Measurements from ENCODE around the gene KCNQ2.

DNA sequence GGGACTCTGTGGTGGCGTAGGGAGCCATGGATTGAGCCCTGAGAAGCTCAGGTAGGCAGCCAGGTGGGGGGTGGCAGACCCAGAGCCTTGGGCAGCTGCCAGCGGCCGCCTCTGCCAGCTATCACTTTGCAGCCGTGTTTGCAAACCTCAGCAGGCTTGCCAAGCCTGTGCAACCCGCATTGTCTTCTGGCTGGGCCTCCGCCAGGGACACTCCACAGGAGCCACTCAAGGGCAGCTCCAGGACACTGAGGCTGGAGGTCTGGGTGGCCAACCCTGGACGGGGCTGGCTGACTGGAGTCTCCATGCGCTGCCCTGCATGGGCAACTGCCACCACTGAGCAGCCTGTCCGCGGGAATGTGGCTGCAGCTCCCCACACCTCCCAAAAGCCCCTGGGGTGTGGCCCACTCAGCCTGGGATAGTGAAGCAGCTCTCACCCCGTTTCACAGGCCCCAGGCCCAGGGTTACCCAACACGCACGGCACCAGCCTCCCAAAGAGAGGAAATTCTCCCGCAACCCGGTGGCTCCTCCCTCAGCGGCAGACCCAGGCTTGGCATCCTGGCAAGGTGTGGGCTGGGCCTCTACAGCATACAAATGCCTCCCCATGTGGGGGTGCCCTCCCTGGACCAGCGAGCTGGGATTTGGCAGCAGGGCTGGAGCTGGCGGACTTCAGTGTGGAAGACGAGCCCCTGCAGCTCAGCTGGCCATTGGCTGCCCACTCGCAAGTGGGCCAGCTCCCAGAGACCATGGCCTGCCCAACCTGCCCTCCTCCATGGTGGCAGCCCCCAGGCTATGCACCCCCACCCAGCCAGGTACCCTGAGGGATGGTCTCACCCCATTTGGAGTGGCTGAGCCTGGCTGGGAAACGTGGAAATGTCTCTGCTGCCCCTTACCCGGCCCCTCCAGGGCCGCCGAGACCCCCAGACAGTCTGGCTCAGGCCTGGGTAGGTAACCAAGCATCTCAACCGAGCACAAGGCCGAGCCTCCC lies 114.2 kb downstream of the KCNQ2 start:
- TF ChIP-seq CTCF (IDR thresholded peaks at IDR 0.05; ENCODE audit: insufficient read depth, low read depth, low read length) (no peak), EZH2 (IDR thresholded peaks at IDR 0.05; ENCODE audit: insufficient read depth, low read length) (no peak)
